K562 (cell line): Measurements from ENCODE around the gene NAA80. TPM values are rescaled to one million over a fixed set of nuclear protein-coding genes. Genes with fewer than 3 reads are reported as not detected.

ENCODE experiments used
- ATF1 ChIP-seq, 2 experiments: fragments of 450-650 bp in 1 of 2; IDR thresholded peaks; 2 replicates each; pipeline ENCODE4 v1.6.1; 2016; ENCODE audit warnings: missing compliant biosample characterization in 1 of 2, missing genetic modification characterization in 1 of 2
- CC2D1A ChIP-seq: fragments of 450-650 bp; IDR thresholded peaks from 2 replicates; pipeline ENCODE4 v1.6.1; 2017; ENCODE audit warnings: mild to moderate bottlenecking
- CREB1 ChIP-seq, 2 experiments: sonication (generic) in 1 of 2; formaldehyde crosslinking in 1 of 2; IDR thresholded peaks; 2 replicates each; pipeline versions ENCODE4 v1.6.1 to v1.8.0; 2012 to 2022; ENCODE audit warnings: inconsistent platforms in 1 of 2, mild to moderate bottlenecking in 1 of 2, missing genetic modification reagents in 1 of 2, moderate library complexity in 1 of 2
- FOXP4 ChIP-seq: sonication (generic); formaldehyde crosslinking; IDR thresholded peaks from 2 replicates; pipeline ENCODE4 v1.8.0; 2022; ENCODE audit warnings: mild to moderate bottlenecking, missing genetic modification reagents, borderline replicate concordance
- GABPA ChIP-seq: fragments of 200-800 bp; sonication (Bioruptor generic); conservative IDR thresholded peaks from 2 replicates; pipeline ENCODE4 v1.6.1; 2016; ENCODE audit warnings: low read depth, missing genetic modification characterization, missing compliant biosample characterization
- HDAC1 ChIP-seq, 2 experiments: fragments of 450-650 bp; IDR thresholded peaks; 2 replicates each; pipeline ENCODE4 v1.6.1; 2016 to 2017; ENCODE audit warnings: inconsistent platforms in 1 of 2, mild to moderate bottlenecking in 1 of 2, moderate library complexity in 1 of 2
- HNRNPUL1 ChIP-seq: fragments of 200-400 bp; formaldehyde crosslinking; IDR thresholded peaks from 2 replicates; pipeline ENCODE4 v1.6.1; 2017; ENCODE audit warnings: low read length
- JUND ChIP-seq, 2 experiments: IDR thresholded peaks; 2 replicates in 1 of 2; 3 replicates in 1 of 2; pipeline ENCODE4 v1.6.1; 2011; ENCODE audit warnings: borderline replicate concordance in 2 of 2, low read depth in 2 of 2, low read length in 2 of 2, improper control_type of control experiment in 1 of 2, missing biosample characterization in 1 of 2, missing genetic modification characterization in 1 of 2, missing genetic modification reagents in 1 of 2
- NCOA1 ChIP-seq: fragments of 450-650 bp; IDR thresholded peaks from 2 replicates; pipeline ENCODE4 v1.6.1; 2016; ENCODE audit warnings: low read depth
- NKRF ChIP-seq: fragments of 450-650 bp; IDR thresholded peaks from 2 replicates; pipeline ENCODE4 v1.6.1; 2016; ENCODE audit warnings: borderline replicate concordance
- PHF8 ChIP-seq: fragments of 200-600 bp; sonication (generic); IDR thresholded peaks from 2 replicates; pipeline ENCODE4 v1.6.1; 2012; ENCODE audit warnings: mixed run types, mild to moderate bottlenecking, inconsistent platforms, low read length, moderate library complexity, borderline replicate concordance
- POLR2A ChIP-seq: fragments of 450-650 bp; conservative IDR thresholded peaks from 2 replicates; pipeline ENCODE4 v1.6.1; 2016
- RCOR1 ChIP-seq, 2 experiments: IDR thresholded peaks; 2 replicates each; pipeline ENCODE4 v1.6.1; 2012; ENCODE audit warnings: low read depth in 2 of 2, low read length in 2 of 2, borderline replicate concordance in 1 of 2, improper control_type of control experiment in 1 of 2
- SP1 ChIP-seq: sonication (generic); formaldehyde crosslinking; IDR thresholded peaks from 2 replicates; pipeline ENCODE4 v1.8.1; 2022; ENCODE audit warnings: mild to moderate bottlenecking, missing genetic modification reagents
- SP2 ChIP-seq: IDR thresholded peaks from 2 replicates; pipeline ENCODE4 v1.6.1; 2011; ENCODE audit warnings: mild to moderate bottlenecking, low read depth, low read length, moderate library complexity; ENCODE audit not compliant: poor library complexity, severe bottlenecking; ENCODE audit errors: extremely low read depth
- SPI1 ChIP-seq: IDR thresholded peaks from 2 replicates; pipeline ENCODE4 v1.6.1; 2011; ENCODE audit warnings: low read depth, low read length, control low read depth, borderline replicate concordance
- ZFX ChIP-seq: sonication (generic); formaldehyde crosslinking; IDR thresholded peaks from 2 replicates; pipeline ENCODE4 v1.8.0; 2022; ENCODE audit warnings: mild to moderate bottlenecking, missing genetic modification reagents, moderate library complexity
- ZNF639 ChIP-seq, 2 experiments: fragments of 200-800 bp in 1 of 2; sonication (Bioruptor generic) in 1 of 2; sonication (generic) in 1 of 2; formaldehyde crosslinking in 1 of 2; IDR thresholded peaks in 1 of 2; conservative IDR thresholded peaks in 1 of 2; 2 replicates each; pipeline versions ENCODE4 v1.5.0 to v1.6.1; 2016 to 2020; ENCODE audit warnings: missing compliant biosample characterization in 1 of 2, missing genetic modification characterization in 1 of 2, missing genetic modification reagents in 1 of 2
- polyA plus RNA-seq, 8 experiments: library from polyadenylated mRNA; depleted of rRNA in 4 of 8; stranded (reverse) in 5 of 8; unstranded in 3 of 8; fragments of >200 nt; fragmentation: Nextera tagmentation in 2 of 8; fragmentation: Illumina TruSeq in 1 of 8; extraction: Ambion mirVana in 2 of 8; extraction: Trizol in 1 of 8; gene quantifications; 2 replicates each; pipeline versions ENCODE4 v1.2.1 to v1.2.3, GENCODE V29; 2011 to 2014; ENCODE audit warnings: inconsistent platforms in 1 of 8, missing spikeins in 1 of 8
- total RNA-seq, 7 experiments: library from RNA; depleted of rRNA in 6 of 7; stranded (reverse); fragments of >200 nt in 6 of 7; fragmentation: Illumina TruSeq in 2 of 7; extraction: Trizol in 2 of 7; gene quantifications; 2 replicates each; pipeline versions ENCODE4 v1.2.1 to v1.2.3, GENCODE V29; 2011 to 2021; ENCODE audit warnings: low replicate concordance in 1 of 7

NAA80 gene
- total and polyA plus RNA-seq, 9 of the 15 experiments (the other 6 are each of a cell fraction or from before 2014, with no cell fraction given) = 0.82 to 24.0 (median 8.6) TPM

GRCh38 chr3:50246517-50246954 lies 52.7 kb downstream of the NAA80 start (continued):
- peak in 1 of 2 experiments; percentile 24; a peak in 1 of 4 replicates for TF ChIP-seq RCOR1 (IDR thresholded peaks at IDR 0.05; ENCODE audit: borderline replicate concordance in 1 of 2, low read depth in 2 of 2, low read length in 2 of 2)
- 0 out of 2 replicates have a peak, but pooled peaks have one; percentile 34 for TF ChIP-seq JUND (IDR thresholded peaks at IDR 0.05; ENCODE audit: borderline replicate concordance, low read depth, low read length)
- TF ChIP-seq JUND (tag; IDR thresholded peaks at IDR 0.05; ENCODE audit: borderline replicate concordance, low read depth, low read length) = no peak
- TF ChIP-seq SPI1 = peak; percentile 51
- TF ChIP-seq SP1 (CRISPR knock-in tag) = no peak
- peak; percentile 40; the same call in 1 of the 2 replicates for TF ChIP-seq PHF8
- no peak for TF ChIP-seq SP2
- TF ChIP-seq ZFX = peak; percentile 33; the same call in 1 of the 2 replicates
- TF ChIP-seq FOXP4 (CRISPR knock-in tag) = 0 out of 2 replicates have a peak, but pooled peaks have one; percentile 58
- no peak for TF ChIP-seq HNRNPUL1
- peak; percentile 68 for TF ChIP-seq POLR2A
- no peak for TF ChIP-seq ATF1 (CRISPR knock-in tag; IDR thresholded peaks at IDR 0.05)
- TF ChIP-seq ATF1 (tag; IDR thresholded peaks at IDR 0.05) = peak; percentile 64
- peak in 1 of 2 experiments; percentile 44; a peak in 1 of 4 replicates for TF ChIP-seq HDAC1 (IDR thresholded peaks at IDR 0.05)
- TF ChIP-seq ZNF639 (CRISPR knock-in tag; conservative IDR thresholded peaks at IDR 0.05 in 1 of 2, IDR thresholded peaks at IDR 0.05 in 1 of 2) = 0 out of 4 replicates have a peak, but pooled peaks of 1 of the 2 experiments have one; percentile 9
- TF ChIP-seq NKRF = 0 out of 2 replicates have a peak, but pooled peaks have one; percentile 31
- peak; percentile 87 for TF ChIP-seq GABPA (tag)
- no peak; the same call in 1 of the 2 replicates for TF ChIP-seq CREB1 (IDR thresholded peaks at IDR 0.05)
- peak; percentile 59 for TF ChIP-seq CREB1 (CRISPR knock-in tag; IDR thresholded peaks at IDR 0.05)
- no peak for TF ChIP-seq CC2D1A
- TF ChIP-seq NCOA1 = peak; percentile 11; the same call in 1 of the 2 replicates
